NCI-H1048 (cell line): ENCODE data around the gene HCN3.
A peak's percentile ranks its signal among the peaks of the same experiment; 100 is the strongest.
"Not testable (repeated sequence)": the region's sequence is repeated elsewhere in the genome, so short reads cannot be mapped to it uniquely, and the experiment has no call there.

ENCODE experiments used
- DNase-seq: peaks from one replicate; lab custom pipeline; 2025; lab: John Stamatoyannopoulos, UW

Gene HCN3

DNA sequence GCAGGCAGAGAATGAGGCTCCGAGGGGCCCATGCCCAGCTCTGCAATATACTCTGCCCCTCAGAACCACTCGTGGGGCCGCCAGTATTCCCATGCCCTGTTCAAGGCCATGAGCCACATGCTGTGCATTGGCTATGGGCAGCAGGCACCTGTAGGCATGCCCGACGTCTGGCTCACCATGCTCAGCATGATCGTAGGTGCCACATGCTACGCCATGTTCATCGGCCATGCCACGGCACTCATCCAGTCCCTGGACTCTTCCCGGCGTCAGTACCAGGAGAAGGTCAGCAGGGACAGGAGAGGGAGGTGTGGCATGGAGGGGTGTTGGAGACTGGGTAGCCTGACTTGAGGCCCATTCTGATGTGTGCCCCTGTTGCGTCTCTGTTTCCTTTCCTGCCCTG, 7.2 kb downstream of the HCN3 start:
- DNase-seq, result no peak

GRCh38 chr1:155285063-155285462, 7.8 kb downstream of the HCN3 start:
- no peak for DNase-seq

GRCh38 chr1:155285631-155286044, 8.4 kb downstream of the HCN3 start:
- no peak for DNase-seq

GRCh38 chr1:155286544-155286943, 9.3 kb downstream of the HCN3 start:
- no peak for DNase-seq

DNA sequence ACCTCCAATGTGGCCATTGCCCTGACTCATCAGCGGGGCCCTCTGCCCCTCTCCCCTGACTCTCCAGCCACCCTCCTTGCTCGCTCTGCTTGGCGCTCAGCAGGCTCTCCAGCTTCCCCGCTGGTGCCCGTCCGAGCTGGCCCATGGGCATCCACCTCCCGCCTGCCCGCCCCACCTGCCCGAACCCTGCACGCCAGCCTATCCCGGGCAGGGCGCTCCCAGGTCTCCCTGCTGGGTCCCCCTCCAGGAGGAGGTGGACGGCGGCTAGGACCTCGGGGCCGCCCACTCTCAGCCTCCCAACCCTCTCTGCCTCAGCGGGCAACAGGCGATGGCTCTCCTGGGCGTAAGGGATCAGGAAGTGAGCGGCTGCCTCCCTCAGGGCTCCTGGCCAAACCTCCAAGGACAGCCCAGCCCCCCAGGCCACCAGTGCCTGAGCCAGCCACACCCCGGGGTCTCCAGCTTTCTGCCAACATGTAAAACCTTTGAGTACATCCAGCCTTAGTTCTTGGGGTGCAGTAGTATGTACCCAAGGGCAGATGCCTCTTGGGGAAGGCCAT, 10.8 kb downstream of the HCN3 start:
- no peak for DNase-seq

DNA sequence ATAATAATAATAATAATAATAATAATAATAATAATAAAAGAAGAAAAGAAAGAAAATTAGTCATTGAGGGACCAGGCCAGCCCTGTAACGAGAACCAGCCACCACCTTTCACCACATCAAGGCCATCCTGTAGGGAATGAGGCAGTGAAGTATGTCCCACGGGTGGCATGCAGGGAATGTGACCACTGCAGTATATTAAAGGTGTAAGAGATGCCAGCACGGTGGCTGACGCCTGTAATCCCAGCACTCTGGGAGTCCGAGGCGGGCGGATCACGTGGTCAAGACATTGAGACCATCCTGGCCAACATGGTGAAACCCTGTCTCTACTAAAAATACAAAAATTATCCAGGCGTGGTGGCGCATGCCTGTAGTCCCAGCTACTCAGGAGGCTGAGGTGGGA, 13.7 kb downstream of the HCN3 start:
- DNase-seq, result not testable (repeated sequence)

- no peak for DNase-seq
These were observed 16.0 kb downstream of the HCN3 start for GRCh38 chr1:155293086-155293749.

DNA sequence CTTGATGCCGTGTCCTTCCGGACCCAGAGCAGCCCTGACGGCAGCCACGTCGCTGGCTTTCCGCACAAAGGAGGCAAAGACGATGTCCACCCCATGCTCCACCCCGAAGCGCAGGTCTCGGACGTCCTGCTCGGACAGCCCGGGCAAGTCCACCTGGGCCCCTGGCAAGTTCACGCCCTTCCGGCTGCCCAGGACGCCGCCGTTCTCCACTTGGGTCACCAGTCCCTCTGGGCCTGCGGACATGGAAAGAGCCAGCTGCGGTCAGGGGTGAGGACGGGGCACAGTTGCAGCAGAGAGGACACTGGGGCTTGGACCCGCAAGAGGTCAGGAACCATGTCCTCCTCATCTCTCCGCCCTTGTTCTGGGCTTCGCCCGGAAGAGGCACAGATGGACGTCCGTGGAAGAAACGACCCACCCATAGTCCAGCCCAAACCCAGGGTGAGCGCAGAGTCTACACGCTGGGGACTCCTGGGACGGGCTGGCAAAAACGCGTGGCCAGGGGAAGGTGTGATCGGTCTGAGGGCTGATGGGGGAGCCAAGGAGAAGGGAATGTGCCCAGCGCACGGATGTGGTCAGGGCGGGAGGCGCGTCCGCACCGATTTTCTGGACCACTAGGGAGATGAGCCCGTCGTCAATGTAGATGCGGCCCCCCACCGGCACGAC, 17.4 kb downstream of the HCN3 start:
- DNase-seq, result no peak

GRCh38 chr1:155295183-155295941, 18.1 kb downstream of the HCN3 start:
- no peak for DNase-seq

GRCh38 chr1:155295942-155296267, 18.6 kb downstream of the HCN3 start:
- DNase-seq, result no peak

GRCh38 chr1:155296661-155297060, 19.4 kb downstream of the HCN3 start:
- DNase-seq, result no peak

- DNase-seq, result no peak
These were observed 20.1 kb downstream of the HCN3 start for GRCh38 chr1:155297384-155297783.

- DNase-seq, result no peak
These were observed 22.8 kb downstream of the HCN3 start for GRCh38 chr1:155300024-155300423.

- DNase-seq, result no peak
These were observed 23.5 kb downstream of the HCN3 start for GRCh38 chr1:155300553-155301329.

DNA sequence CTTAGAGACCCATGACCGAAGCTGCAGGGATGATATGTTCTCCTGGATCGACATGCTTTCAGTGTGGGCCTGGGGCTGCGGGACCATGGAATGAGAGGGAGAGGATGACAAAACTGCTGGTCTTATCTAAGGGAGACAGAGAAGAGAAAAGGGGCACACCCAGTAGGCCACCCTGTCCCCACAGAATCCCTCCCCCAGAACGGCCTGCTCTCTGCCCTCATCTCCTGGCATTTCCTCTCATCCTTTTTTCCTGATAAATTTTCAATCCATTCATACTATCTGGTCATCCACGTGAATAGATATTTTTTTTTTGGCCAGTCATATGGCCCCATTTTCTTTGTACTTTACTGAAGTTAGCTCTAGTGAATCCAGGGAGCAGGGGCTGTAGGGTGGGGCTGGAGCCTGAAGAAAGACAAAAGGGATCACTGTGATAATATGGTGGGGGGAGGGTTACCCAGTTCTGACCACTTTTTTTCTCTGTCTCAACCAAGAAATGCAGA, 24.1 kb downstream of the HCN3 start, which contains the start of gene PKLR:
Gene PKLR, minus strand, starts transcription at position 97 of the 500 bp plus-strand sequence. Its CDS starts 43 bp downstream, at position 54.
- no peak for DNase-seq

- DNase-seq, result no peak
These were observed 27.3 kb downstream of the HCN3 start for GRCh38 chr1:155304558-155305063.

GRCh38 chr1:155305881-155306391, 28.7 kb downstream of the HCN3 start:
- no peak for DNase-seq

GRCh38 chr1:155307247-155307740, 30.0 kb downstream of the HCN3 start:
- DNase-seq, result no peak

GRCh38 chr1:155308493-155309422, 31.5 kb downstream of the HCN3 start, which contains the start of gene FDPS:
Gene FDPS (plus strand): TSS chr1:155308866. CDS start chr1:155309790, 924 bp downstream.
- DNase-seq, result peak; percentile 100
